Measurements from ENCODE around the gene ZNF644.

Gene ZNF644

GRCh38 chr1:90963651-90964050 is 58.2 kb downstream of the ZNF644 start:
- no peak overlapping the region for H3K4me3 ChIP-seq (ENCODE audit: low read depth, low read length)
- no peak for TF ChIP-seq CTCF (IDR thresholded peaks at IDR 0.05; ENCODE audit: low read depth, low read length)

- no peak overlapping the region for H3K4me3 ChIP-seq (ENCODE audit: low read depth, low read length)
- no peak for TF ChIP-seq CTCF (IDR thresholded peaks at IDR 0.05; ENCODE audit: low read depth, low read length)
Measured at GRCh38 chr1:90963236-90963635, 58.6 kb downstream of the ZNF644 start.

- TF ChIP-seq CTCF (IDR thresholded peaks at IDR 0.05; ENCODE audit: low read depth, low read length): no peak
Measured at GRCh38 chr1:90959352-90960206, 62.3 kb downstream of the ZNF644 start.

GRCh38 chr1:90957497-90957896 is 64.3 kb downstream of the ZNF644 start:
- no peak for TF ChIP-seq CTCF (IDR thresholded peaks at IDR 0.05; ENCODE audit: low read depth, low read length)
- H3K4me3 ChIP-seq (ENCODE audit: low read depth, low read length): no peak overlapping the region

More at GRCh38 chr1:90959352-90960206, 62.3 kb downstream of the ZNF644 start:
- no peak overlapping the region for H3K4me3 ChIP-seq (ENCODE audit: low read depth, low read length)

GRCh38 chr1:90955769-90956168 is 66.1 kb downstream of the ZNF644 start:
- H3K4me3 ChIP-seq (ENCODE audit: low read depth, low read length): no peak overlapping the region
- no peak for TF ChIP-seq CTCF (IDR thresholded peaks at IDR 0.05; ENCODE audit: low read depth, low read length)

GRCh38 chr1:90952906-90953305 is 68.9 kb downstream of the ZNF644 start:
- no peak overlapping the region for H3K4me3 ChIP-seq (ENCODE audit: low read depth, low read length)
- no peak for TF ChIP-seq CTCF (IDR thresholded peaks at IDR 0.05; ENCODE audit: low read depth, low read length)

- no peak for TF ChIP-seq CTCF (IDR thresholded peaks at IDR 0.05; ENCODE audit: low read depth, low read length)
- no peak overlapping the region for H3K4me3 ChIP-seq (ENCODE audit: low read depth, low read length)
Measured at GRCh38 chr1:90951009-90951408, 70.8 kb downstream of the ZNF644 start.
